Choroid plexus epithelial cell (primary cell): ENCODE results near the gene DST.
A peak's percentile ranks its signal among the peaks of the same experiment; 100 is the strongest.

ENCODE experiments used
- DNase-seq: peaks from one replicate; pipeline ENCODE4 v3.0.0-alpha.2; 2010; ENCODE audit warnings: low read depth
- H3K4me3 ChIP-seq: 2 replicates; pipeline ENCODE4 v1.5.1; 2011; ENCODE audit warnings: low read depth, mild to moderate bottlenecking, control low read depth, low read length, moderate library complexity
- CTCF ChIP-seq: conservative IDR thresholded peaks from 2 replicates; pipeline ENCODE4 v1.5.1; 2011; ENCODE audit warnings: low read depth, mild to moderate bottlenecking, control low read depth, inconsistent platforms, low read length, moderate library complexity

Gene DST

GRCh38 chr6:56450376-56450775, 192.3 kb downstream of the DST start:
- TF ChIP-seq CTCF, result no peak
- no peak overlapping the region for H3K4me3 ChIP-seq
- DNase-seq, result no peak

- DNase-seq, result peak; percentile 29
- H3K4me3 ChIP-seq, result no peak overlapping the region
- no peak for TF ChIP-seq CTCF
These were observed 194.6 kb downstream of the DST start for GRCh38 chr6:56448046-56448445.

- TF ChIP-seq CTCF, result no peak
- no peak for DNase-seq
- no peak overlapping the region for H3K4me3 ChIP-seq
These were observed 196.9 kb downstream of the DST start for GRCh38 chr6:56445818-56446217.

- DNase-seq, result no peak
- no peak for TF ChIP-seq CTCF
- no peak overlapping the region for H3K4me3 ChIP-seq
These were observed 197.8 kb downstream of the DST start for GRCh38 chr6:56444855-56445254.

GRCh38 chr6:56440551-56440981, 202.1 kb downstream of the DST start:
- DNase-seq, result no peak
- no peak overlapping the region for H3K4me3 ChIP-seq
- TF ChIP-seq CTCF, result no peak

- H3K4me3 ChIP-seq, result no peak overlapping the region
- DNase-seq, result no peak
- TF ChIP-seq CTCF, result no peak
These were observed 205.4 kb downstream of the DST start for GRCh38 chr6:56437171-56437900.

GRCh38 chr6:56435754-56436153, 206.9 kb downstream of the DST start:
- no peak overlapping the region for H3K4me3 ChIP-seq
- TF ChIP-seq CTCF, result no peak
- DNase-seq, result no peak
